IMR-90 (cell line): Measurements from ENCODE around the gene E2F4. TPM values are rescaled to one million over a fixed set of nuclear protein-coding genes. Genes with fewer than 3 reads are reported as not detected.

Experiments used
- ATAC-seq: fragments of 200-7000 bp; cut with Tn5 transposase; 2 replicates; pipeline ENCODE4 v1.9.1; 2020; ENCODE audit warnings: low read depth, mild to moderate bottlenecking, moderate library complexity
- BruUV-seq: library from RNA; stranded (reverse); fragments of 400-500 nt; replicated peaks from 2 replicates; lab custom pipeline; 2021; lab: Mats Ljungman, UMichigan
- CTCF ChIA-PET: fragments of 300-600 bp; formaldehyde crosslinking; extraction: SDS; loops from one replicate; lab custom pipeline; 2021; ENCODE audit warnings: antibody characterized with exemption; lab: Yijun Ruan, JAX
- POLR2A ChIA-PET: fragments of 300-600 bp; sonication (Branson Sonifier 250); formaldehyde crosslinking; loops from one replicate; lab custom pipeline; 2022; ENCODE audit warnings: antibody characterized with exemption; ENCODE audit not compliant: unreplicated experiment; lab: Charles Lee
- DNase-seq: peaks from one replicate; pipeline ENCODE4 v3.0.0; 2013
- H2AFZ ChIP-seq: replicated peaks from 2 replicates; pipeline ENCODE3; 2013; ENCODE audit warnings: low read length, mild to moderate bottlenecking; ENCODE audit not compliant: poor library complexity
- H2AK5ac ChIP-seq: 2 replicates; pipeline ENCODE4 v1.6.1; 2013; ENCODE audit warnings: low read depth, low read length, inconsistent platforms
- H2AK9ac ChIP-seq: replicated peaks from 2 replicates; pipeline ENCODE3; 2013; ENCODE audit warnings: mild to moderate bottlenecking, low read depth, low read length, moderate library complexity; ENCODE audit not compliant: poor library complexity
- H2BK120ac ChIP-seq: 2 replicates; pipeline ENCODE4 v1.6.1; 2013; ENCODE audit warnings: low read depth, low read length, inconsistent platforms
- H2BK15ac ChIP-seq: 3 replicates; pipeline ENCODE4 v1.6.1; 2013; ENCODE audit warnings: low read depth, low read length, inconsistent platforms
- H2BK20ac ChIP-seq: 2 replicates; pipeline ENCODE4 v1.6.1; 2013; ENCODE audit warnings: low read depth, mild to moderate bottlenecking, inconsistent platforms, low read length, moderate library complexity
- H2BK5ac ChIP-seq: 2 replicates; pipeline ENCODE4 v1.6.1; 2013; ENCODE audit warnings: mild to moderate bottlenecking, low read depth, low read length, inconsistent platforms; ENCODE audit not compliant: poor library complexity, severe bottlenecking
- H3K14ac ChIP-seq: replicated peaks from 2 replicates; pipeline ENCODE4 v1.6.1; 2013; ENCODE audit warnings: low read depth, low read length, inconsistent platforms
- H3K18ac ChIP-seq: 2 replicates; pipeline ENCODE4 v1.6.1; 2013; ENCODE audit warnings: low read depth, low read length, control low read depth
- H3K23ac ChIP-seq: 2 replicates; pipeline ENCODE4 v1.6.1; 2013; ENCODE audit warnings: low read depth, low read length, inconsistent platforms
- H3K27ac ChIP-seq: 2 replicates; pipeline ENCODE4 v1.5.1; 2013; ENCODE audit warnings: mild to moderate bottlenecking, control low read depth, low read length; ENCODE audit not compliant: insufficient read depth
- H3K27me3 ChIP-seq: 2 replicates; pipeline ENCODE4 v1.6.1; 2013; ENCODE audit warnings: low read length; ENCODE audit not compliant: control insufficient read depth, insufficient read depth
- H3K36me3 ChIP-seq: 2 replicates; pipeline ENCODE4 v1.6.1; 2013; ENCODE audit warnings: low read length, mixed read lengths; ENCODE audit not compliant: control insufficient read depth, insufficient read depth
- H3K4ac ChIP-seq: 2 replicates; pipeline ENCODE4 v1.6.1; 2013; ENCODE audit warnings: low read depth, low read length, inconsistent platforms
- H3K4me1 ChIP-seq: 2 replicates; pipeline ENCODE4 v1.6.1; 2013; ENCODE audit warnings: low read length, mixed read lengths; ENCODE audit not compliant: control insufficient read depth, insufficient read depth
- H3K4me2 ChIP-seq: 2 replicates; pipeline ENCODE4 v1.6.1; 2013; ENCODE audit warnings: low read depth, mild to moderate bottlenecking, control low read depth, low read length, moderate library complexity
- H3K4me3 ChIP-seq: 2 replicates; pipeline ENCODE4 v1.5.1; 2013; ENCODE audit warnings: low read depth, mild to moderate bottlenecking, control low read depth, low read length, moderate library complexity; ENCODE audit not compliant: insufficient read depth
- H3K56ac ChIP-seq: 2 replicates; pipeline ENCODE4 v1.6.1; 2013; ENCODE audit warnings: low read length, inconsistent platforms; ENCODE audit not compliant: insufficient read depth; ENCODE audit errors: extremely low read depth
- H3K79me1 ChIP-seq, 2 experiments: 2 replicates each; pipeline ENCODE4 v1.6.1; 2013; ENCODE audit warnings: low read length in 2 of 2, inconsistent platforms in 1 of 2, low read depth in 1 of 2
- H3K9ac ChIP-seq: 2 replicates; pipeline ENCODE4 v1.6.1; 2013; ENCODE audit warnings: low read depth, low read length, control low read depth
- H3K9me1 ChIP-seq: 2 replicates; pipeline ENCODE4 v1.6.1; 2013; ENCODE audit warnings: low read length, inconsistent platforms; ENCODE audit not compliant: insufficient read depth
- H3K9me3 ChIP-seq: 2 replicates; pipeline ENCODE4 v1.6.1; 2013; ENCODE audit warnings: low read length; ENCODE audit not compliant: control insufficient read depth, insufficient read depth
- H4K20me1 ChIP-seq: 2 replicates; pipeline ENCODE4 v1.6.1; 2013; ENCODE audit warnings: low read length, inconsistent platforms; ENCODE audit not compliant: insufficient read depth
- H4K5ac ChIP-seq: 2 replicates; pipeline ENCODE4 v1.6.1; 2013; ENCODE audit warnings: mild to moderate bottlenecking, low read depth, low read length, control low read depth
- H4K8ac ChIP-seq, 2 experiments: 2 replicates each; pipeline ENCODE4 v1.6.1; 2013; ENCODE audit warnings: low read depth in 2 of 2, low read length in 2 of 2, control low read depth in 1 of 2, inconsistent platforms in 1 of 2
- H4K91ac ChIP-seq: 2 replicates; pipeline ENCODE4 v1.6.1; 2013; ENCODE audit warnings: low read depth, low read length, inconsistent platforms; ENCODE audit not compliant: insufficient read depth
- FOS ChIP-seq: fragments of 150-350 bp; IDR thresholded peaks from 2 replicates; pipeline ENCODE4 v1.6.1; 2016; ENCODE audit warnings: low read depth, low read length
- NFE2L2 ChIP-seq: fragments of 150-350 bp; IDR thresholded peaks from 2 replicates; pipeline ENCODE4 v1.6.1; 2016; ENCODE audit warnings: low read depth, mild to moderate bottlenecking, low read length
- WGBS, 2 experiments: methylation state at CpG; one replicate each; pipeline versions ENCODE4 v1.1.5 to v1.1.7; 2013; ENCODE audit warnings: missing lambda C conversion rate in 2 of 2; ENCODE audit not compliant: insufficient read length in 1 of 2; ENCODE audit errors: extremely low coverage in 2 of 2; 5-methylcytosine and 5-hydroxymethylcytosine counted together
- dilution Hi-C: fragments of 300-500 bp; cut with HindIII; formaldehyde crosslinking; loops from one replicate; pipeline ENCODE4 v1.14.3; 2018; ENCODE audit warnings: low sequenced_read_pairs; ENCODE audit not compliant: unreplicated experiment
- in situ Hi-C: fragments of 300-500 bp; cut with MboI; formaldehyde crosslinking; loops from 3 replicates; pipeline ENCODE4 v1.14.3; 2019; ENCODE audit warnings: low sequenced_read_pairs, inconsistent platforms, mixed read lengths
- intact Hi-C: fragments of 100-400 bp; cut with micrococcal nuclease; formaldehyde crosslinking; loops from 2 replicates; pipeline ENCODE4 v1.10.0; 2022
- polyA plus RNA-seq, 3 experiments: library from polyadenylated mRNA; depleted of rRNA; stranded (reverse); fragments of >200 nt; gene quantifications; 2 replicates each; pipeline ENCODE4 v1.2.3, GENCODE V29; 2012; ENCODE audit warnings: low replicate concordance in 1 of 3
- total RNA-seq: library from RNA; depleted of rRNA; stranded (reverse); fragments of >200 nt; gene quantifications from 2 replicates; pipeline ENCODE4 v1.2.3, GENCODE V29; 2012

The E2F4 gene
- total and polyA plus RNA-seq, 2 of the 4 experiments (the other 2 are of a cell fraction) = 63.4 to 103 TPM

DNA sequence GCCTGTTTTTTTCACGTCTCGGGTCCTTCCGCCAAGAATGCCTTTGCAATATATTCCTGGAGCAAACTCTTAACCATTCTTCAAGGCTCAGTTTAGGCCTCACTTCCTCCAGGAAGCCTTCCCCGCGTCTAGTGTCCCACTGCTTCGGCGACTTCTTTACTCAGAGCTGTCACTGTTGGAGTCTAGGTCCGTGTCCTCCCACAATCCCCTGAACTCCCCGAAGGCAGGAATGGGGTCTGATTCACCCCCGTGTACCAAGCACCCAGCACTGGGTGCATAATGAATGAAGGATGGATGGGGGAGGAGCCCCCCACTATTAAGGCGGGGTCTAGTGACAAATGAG is 8.7 kb upstream of the E2F4 start:
- peaks cover 13% of the 10 kb centered on the region for H3K4me1 ChIP-seq
- H4K91ac ChIP-seq = peak overlapping the region; percentile 46; the same call in 1 of the 2 replicates
- H3K36me3 ChIP-seq = no peaks in the 10 kb centered on the region; the same call in 1 of the 2 replicates
- H2AK9ac ChIP-seq = peak overlapping the region; percentile 68
- peak overlapping the region; percentile 97 for H2AFZ ChIP-seq
- no peaks in the 10 kb centered on the region for H3K27me3 ChIP-seq
- no peak overlapping the region for H3K18ac ChIP-seq
- peak overlapping the region; percentile 63 for H3K4me2 ChIP-seq
- peak overlapping the region; percentile 7; the same call in 1 of the 2 replicates for H3K27ac ChIP-seq
- H4K5ac ChIP-seq = no peak overlapping the region
- no TSS peak for BruUV-seq
- H3K9me1 ChIP-seq = peaks cover 13% of the 10 kb centered on the region
- peak overlapping the region; percentile 5; the same call in 1 of the 2 replicates for H3K56ac ChIP-seq
- ATAC-seq = no peak
- no peak for DNase-seq
- ChIA-PET CTCF (no interaction called here), POLR2A (no interaction called here)
- dilution Hi-C loops = no loop called here
- H2BK5ac ChIP-seq = peak overlapping the region; percentile 2
- TF ChIP-seq FOS (no peak), NFE2L2 (no peak)
- H2BK120ac ChIP-seq = peak overlapping the region; percentile 28
- peak overlapping the region; percentile 11; the same call in 1 of the 2 replicates for H3K9ac ChIP-seq
- WGBS, 2 experiments = 0% methylated on average over 2 of the region's 11 CpGs; no CpG with 5 or more reads in 1 of the 2 experiments
- peak overlapping the region; percentile 36 to 78 for H4K8ac ChIP-seq
- intact Hi-C loops = loop anchor here (10.0 kb wide), 1 partner anchor 168 kb away; no protein-coding TSS in a partner anchor
- H2AK5ac ChIP-seq = peak overlapping the region; percentile 11; the same call in 1 of the 2 replicates
- no peaks in the 10 kb centered on the region for H3K9me3 ChIP-seq
- H3K4ac ChIP-seq = peak overlapping the region; percentile 72
- H4K20me1 ChIP-seq = peaks cover 24% of the 10 kb centered on the region
- in situ Hi-C loops = no loop called here
- peak overlapping the region; percentile 62 for H3K4me3 ChIP-seq
- H3K14ac ChIP-seq = peak overlapping the region; percentile 88
- H3K79me1 ChIP-seq = peaks cover 19 to 35% of the 10 kb centered on the region in 2 experiments
- no peak overlapping the region for H2BK20ac ChIP-seq
- H3K23ac ChIP-seq = peak overlapping the region; percentile 66; the same call in 1 of the 2 replicates
- peak overlapping the region; percentile 3; the same call in 1 of the 3 replicates for H2BK15ac ChIP-seq
